HG02678 (cell line): ENCODE data around the gene CACNA1C.

Experiments
- ATAC-seq: cut with Tn5 transposase; IDR thresholded peaks from one replicate; pipeline ENCODE4 v1.9.1; 2021; ENCODE audit warnings: mild to moderate bottlenecking, moderate library complexity; ENCODE audit not compliant: unreplicated experiment

The CACNA1C gene

DNA sequence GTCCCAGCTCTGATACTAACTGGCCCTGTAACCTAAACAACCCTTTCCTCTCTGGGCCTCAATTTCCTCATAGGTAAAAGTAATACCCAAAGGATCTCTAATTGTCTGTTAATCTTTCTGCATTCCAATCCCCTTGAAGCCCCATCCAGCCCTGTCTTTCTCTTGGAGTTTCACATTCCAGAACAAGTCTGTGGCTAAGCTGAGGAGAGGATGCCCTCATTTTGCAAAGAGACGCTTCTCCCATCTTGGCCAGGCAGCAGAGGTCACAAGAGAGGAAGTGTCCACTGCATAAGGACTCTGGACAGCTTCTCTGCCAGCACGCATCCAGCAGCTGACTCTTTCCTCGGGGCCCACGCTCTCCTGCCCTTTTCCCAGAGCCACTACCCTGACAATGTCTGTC, 478.6 kb downstream of the CACNA1C start:
- no peak for ATAC-seq

DNA sequence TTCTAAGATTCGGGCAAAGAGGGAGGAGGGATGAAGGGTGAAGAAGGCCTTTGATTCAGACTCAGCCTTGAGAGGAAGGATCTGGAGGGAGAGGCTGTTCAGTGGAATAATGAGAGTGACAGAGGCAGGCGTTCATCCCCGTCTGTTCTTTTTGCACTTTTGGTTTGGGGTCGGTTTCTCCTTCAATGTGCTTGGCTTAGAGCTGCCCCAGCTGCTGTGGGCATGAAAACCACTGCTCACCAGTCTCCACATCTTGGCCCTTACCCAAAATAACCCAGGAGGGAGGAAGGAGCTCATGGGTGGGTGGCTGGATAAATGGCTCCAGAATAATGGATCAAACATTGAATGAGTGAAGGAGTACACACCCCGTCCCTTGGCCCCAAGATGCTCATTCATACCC, 480.2 kb downstream of the CACNA1C start:
- no peak for ATAC-seq

GRCh38 chr12:2535583-2536204, 482.9 kb downstream of the CACNA1C start:
- ATAC-seq, result no peak

GRCh38 chr12:2536724-2537123, 483.9 kb downstream of the CACNA1C start:
- ATAC-seq, result no peak

- no peak for ATAC-seq
These were observed 485.2 kb downstream of the CACNA1C start for GRCh38 chr12:2537868-2538541.

- ATAC-seq, result no peak
These were observed 487.2 kb downstream of the CACNA1C start for GRCh38 chr12:2539938-2540337.

- no peak for ATAC-seq
These were observed 487.8 kb downstream of the CACNA1C start for GRCh38 chr12:2540535-2540941.

- ATAC-seq, result no peak
These were observed 488.9 kb downstream of the CACNA1C start for GRCh38 chr12:2541631-2542204.

GRCh38 chr12:2543801-2544200, 491.0 kb downstream of the CACNA1C start:
- no peak for ATAC-seq

GRCh38 chr12:2544230-2544629, 491.4 kb downstream of the CACNA1C start:
- no peak for ATAC-seq

- no peak for ATAC-seq
These were observed 494.7 kb downstream of the CACNA1C start for GRCh38 chr12:2547273-2548044.

- no peak for ATAC-seq
These were observed 495.3 kb downstream of the CACNA1C start for GRCh38 chr12:2548081-2548480.

DNA sequence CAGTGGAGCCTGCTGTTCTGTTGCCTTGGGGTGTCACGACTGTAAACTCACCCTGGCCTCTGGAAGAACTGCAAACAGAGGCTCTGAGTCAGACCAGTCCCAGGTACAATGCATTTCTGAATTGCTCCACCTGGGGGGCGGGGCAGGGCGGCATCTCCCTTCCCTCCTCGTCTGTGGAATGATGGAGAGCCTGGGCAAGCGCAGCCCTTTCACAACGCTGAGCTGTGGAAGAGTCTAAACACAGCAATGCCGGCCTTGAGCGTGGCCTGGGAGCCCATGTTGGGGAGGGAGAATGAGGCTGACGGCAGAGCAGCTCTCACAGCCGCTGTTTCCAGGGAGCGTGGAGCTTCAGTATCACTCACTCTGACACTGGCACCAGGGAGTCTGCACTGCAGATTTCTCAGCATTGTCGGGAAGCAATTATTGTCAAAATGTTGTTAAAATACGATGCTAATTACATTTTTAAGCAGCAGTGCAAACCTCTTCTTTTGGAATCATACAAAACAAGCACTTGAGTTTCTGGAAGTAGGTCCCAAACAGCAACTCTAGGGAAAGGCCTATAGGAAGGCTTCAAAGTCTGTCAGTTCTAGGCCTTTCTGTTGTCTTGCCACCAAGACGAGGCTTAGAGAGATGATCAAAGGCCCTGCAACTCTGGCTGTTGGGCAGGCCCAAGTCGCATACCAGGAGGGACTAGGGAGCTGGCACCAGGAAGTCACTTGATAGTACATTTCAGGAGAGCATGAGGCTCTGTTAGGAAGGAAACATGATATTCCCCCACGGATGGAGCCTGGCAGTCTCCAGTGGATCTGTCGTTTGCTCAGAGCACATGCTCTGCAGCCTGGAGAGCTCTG, 498.0 kb downstream of the CACNA1C start:
- no peak for ATAC-seq

DNA sequence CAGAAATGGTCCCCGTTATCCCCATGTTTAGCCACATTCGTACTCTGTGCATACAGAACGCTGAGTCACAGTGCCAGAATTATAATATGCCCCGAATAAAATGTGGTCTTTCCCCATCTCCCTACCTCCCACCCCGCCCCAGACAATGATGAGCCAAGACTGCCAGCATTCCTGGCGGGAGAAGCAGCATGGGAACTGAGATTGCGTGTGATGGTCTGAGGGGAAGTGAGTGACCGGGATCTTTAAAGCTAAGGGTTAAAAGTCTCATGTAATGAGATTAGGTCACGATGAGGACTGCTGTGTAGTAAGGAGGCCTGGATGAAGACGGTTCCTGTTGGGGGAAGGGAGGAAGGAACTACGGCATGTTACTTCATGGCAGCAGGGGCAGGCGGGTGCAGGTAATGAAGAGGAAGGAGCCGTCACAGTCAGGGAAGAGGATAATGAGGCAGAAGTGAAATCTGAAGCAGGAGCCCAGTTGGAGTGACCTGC, 498.7 kb downstream of the CACNA1C start:
- ATAC-seq, result no peak

GRCh38 chr12:2552000-2552756, 499.4 kb downstream of the CACNA1C start:
- ATAC-seq, result no peak

GRCh38 chr12:2553388-2554126, 500.8 kb downstream of the CACNA1C start:
- no peak for ATAC-seq

- no peak for ATAC-seq
These were observed 502.8 kb downstream of the CACNA1C start for GRCh38 chr12:2555487-2556082.

DNA sequence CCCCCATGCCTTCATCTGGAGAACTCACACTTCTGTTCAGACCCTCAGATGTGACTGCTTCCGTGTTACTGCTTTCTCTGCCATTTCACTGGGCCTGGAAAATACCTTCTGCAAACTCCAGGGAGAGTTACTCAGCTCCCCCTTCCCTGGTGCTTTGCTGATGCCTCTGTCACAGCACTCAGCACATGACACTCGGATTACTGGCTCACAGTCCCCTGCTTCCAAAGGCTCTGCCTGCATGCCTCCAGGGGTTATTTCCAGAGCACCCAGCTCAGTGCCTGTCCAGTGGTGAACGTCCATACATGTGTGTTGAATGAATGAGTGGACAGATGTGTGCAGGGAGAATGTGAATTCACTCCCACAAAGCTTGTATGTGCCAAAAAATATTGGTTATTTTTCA, 504.8 kb downstream of the CACNA1C start:
- ATAC-seq, result no peak

GRCh38 chr12:2559931-2560330, 507.1 kb downstream of the CACNA1C start:
- no peak for ATAC-seq
